Hematopoietic multipotent progenitor cell treated with erythropoietin and hydrocortisone succinate and interleukin-3 and kit ligand, for 15 days (in vitro differentiated cells): ENCODE data around the gene RARS2.
"Not testable (repeated sequence)": the region's sequence is repeated elsewhere in the genome, so short reads cannot be mapped to it uniquely, and the experiment has no call there.

Source experiments
- DNase-seq: peaks from one replicate; pipeline ENCODE4 v3.0.0-alpha.2; 2015; ENCODE audit warnings: low spot score

The RARS2 gene

GRCh38 chr6:87498048-87498447 lies 91.7 kb downstream of the RARS2 start:
- no peak for DNase-seq

DNA sequence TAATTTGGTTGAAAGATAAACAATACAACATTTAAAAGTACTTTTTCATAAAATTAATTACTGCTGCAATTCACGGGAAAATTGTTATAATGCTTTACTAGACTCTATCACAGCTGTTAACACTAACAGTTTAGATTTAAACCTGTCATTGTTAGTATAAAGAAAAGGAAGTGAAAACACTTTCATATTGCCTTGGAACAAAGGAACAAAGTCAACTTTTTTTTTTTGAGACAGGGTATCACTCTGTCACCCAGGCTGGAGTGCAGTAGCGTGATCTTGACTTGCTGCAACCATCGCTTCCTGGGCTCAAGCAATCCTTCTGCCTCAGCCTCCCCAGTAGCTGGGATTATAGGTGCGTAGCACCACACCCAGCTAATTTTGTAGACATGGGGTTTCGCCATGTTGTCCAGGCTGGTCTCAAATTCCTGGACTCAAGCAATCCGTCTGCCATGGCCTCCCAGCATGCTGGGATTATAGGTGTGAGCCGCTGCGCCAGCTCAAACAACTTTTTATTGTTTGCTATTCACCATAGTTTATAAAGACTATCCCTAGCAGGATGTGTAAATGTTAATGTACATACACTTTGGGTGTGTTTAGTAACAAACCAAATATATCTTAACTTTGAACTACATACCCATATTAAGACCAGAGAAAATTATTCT lies 94.9 kb downstream of the RARS2 start:
- DNase-seq, result no peak

DNA sequence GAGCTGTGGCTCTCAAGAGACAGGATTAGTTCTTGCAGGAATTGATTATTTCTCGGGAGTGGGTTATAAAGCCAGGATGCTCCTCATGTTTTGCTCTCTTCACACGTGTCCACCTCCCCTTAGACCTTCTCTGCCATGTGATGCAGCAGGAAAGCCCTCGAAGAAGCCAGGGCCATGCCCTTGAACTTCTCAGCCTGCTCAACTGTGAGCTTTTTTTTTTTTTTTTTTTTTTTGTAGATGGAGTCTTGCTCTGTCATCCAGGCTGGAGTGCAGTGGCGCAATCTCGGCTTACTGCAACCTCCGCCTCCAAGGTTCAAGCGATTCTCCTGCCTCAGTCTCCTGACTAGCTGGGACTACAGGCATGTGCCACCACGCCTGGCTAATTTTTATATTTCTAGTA lies 100.5 kb downstream of the RARS2 start:
- DNase-seq, result not testable (repeated sequence)

DNA sequence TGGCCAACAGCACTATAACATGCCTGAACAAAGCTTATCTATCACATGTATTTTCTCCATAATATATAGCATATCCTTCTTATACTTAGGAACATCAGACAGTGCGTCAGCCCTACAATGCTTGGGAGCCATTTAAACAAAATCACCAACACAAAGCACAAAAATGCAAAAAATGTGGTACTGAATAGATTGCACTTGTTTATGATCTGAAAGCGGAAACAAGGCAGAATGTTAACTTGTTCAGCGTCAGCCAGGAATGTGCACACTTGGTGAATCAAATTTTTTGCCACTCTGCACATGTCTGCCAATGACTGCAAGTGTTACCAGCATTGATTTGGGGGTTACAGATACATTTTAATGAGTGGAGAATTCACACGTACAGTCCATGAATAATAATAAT lies 102.2 kb downstream of the RARS2 start:
- DNase-seq, result no peak

GRCh38 chr6:87484491-87484890 lies 105.3 kb downstream of the RARS2 start:
- DNase-seq, result no peak

GRCh38 chr6:87483929-87484328 lies 105.9 kb downstream of the RARS2 start:
- DNase-seq, result peak; percentile 34

GRCh38 chr6:87482366-87482765 lies 107.4 kb downstream of the RARS2 start:
- no peak for DNase-seq

GRCh38 chr6:87481931-87482330 lies 107.9 kb downstream of the RARS2 start:
- no peak for DNase-seq

DNA sequence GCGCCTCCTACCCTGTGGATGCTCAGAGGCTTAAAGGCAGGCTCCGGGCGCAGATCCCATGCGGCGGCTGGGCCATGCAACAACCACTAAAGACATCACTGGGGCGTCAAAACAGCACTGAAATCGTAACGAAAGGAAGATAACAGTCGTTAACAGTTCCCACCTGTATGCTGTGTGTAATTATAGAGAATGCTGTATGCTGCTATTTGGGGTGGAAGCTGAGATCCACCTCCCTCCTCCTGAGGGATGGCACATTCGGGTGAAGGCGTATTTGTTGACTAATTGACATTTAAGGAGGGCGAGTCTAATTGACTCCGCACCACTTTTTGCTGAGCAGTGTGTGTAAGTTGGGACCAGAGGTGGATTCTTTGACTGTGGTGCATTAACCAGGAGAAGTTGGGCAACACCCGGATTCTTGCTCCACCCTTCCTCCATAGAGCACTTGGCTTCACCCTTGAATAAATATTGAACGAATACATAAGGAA lies 116.3 kb downstream of the RARS2 start:
- peak; percentile 43 for DNase-seq

GRCh38 chr6:87472525-87473418 lies 117.0 kb downstream of the RARS2 start, which contains the start of gene SLC35A1:
SLC35A1 (plus strand) TSS chr6:87472974; CDS start chr6:87473004, 30 bp downstream.
- DNase-seq, result peak; percentile 84

DNA sequence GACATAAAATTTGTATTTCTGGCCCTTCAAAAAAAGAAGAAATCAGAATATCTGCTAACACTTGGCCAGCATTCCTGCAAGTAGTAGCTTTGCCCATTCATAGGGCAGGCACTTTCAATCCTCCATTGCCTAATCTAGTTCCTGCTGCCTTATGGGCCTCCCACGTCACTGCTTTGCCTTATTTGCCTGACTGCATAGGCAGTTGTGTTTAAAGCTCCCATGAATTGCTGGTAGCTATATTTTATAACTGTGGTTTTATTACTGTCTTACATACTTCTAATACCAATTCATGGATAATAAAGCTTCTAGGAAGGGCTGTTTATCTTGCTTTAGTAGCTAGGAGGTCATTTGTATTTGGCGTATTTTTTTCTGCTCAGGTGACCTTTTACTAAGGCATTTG lies 124.7 kb downstream of the RARS2 start:
- DNase-seq, result no peak
